Measurements from ENCODE around the gene TNNT2. TPM values are rescaled to one million over a fixed set of nuclear protein-coding genes. Genes with fewer than 3 reads are reported as not detected.

TNNT2 gene
- total and polyA plus RNA-seq, 2 of the 13 experiments (the other 11 are each of a cell fraction or from before 2014, with no cell fraction given), result 0.20 to 0.63 TPM

GRCh38 chr1:201381130-201381529 lies 3.6 kb upstream of the TNNT2 start:
- no peaks in the 10 kb centered on the region for H3K79me2 ChIP-seq (ENCODE audit: insufficient read depth, low read length)
- H3K9me3 ChIP-seq (ENCODE audit: low read length), result no peaks in the 10 kb centered on the region
- H4K20me1 ChIP-seq (ENCODE audit: insufficient read depth, low read length), result no peaks in the 10 kb centered on the region
- CTCF ChIA-PET (ENCODE audit: low intra/inter-chr PET ratio, low total read pairs), result no interaction called here
- H3K4me1 ChIP-seq (ENCODE audit: insufficient read depth, low read length), result no peaks in the 10 kb centered on the region
- H3K27ac ChIP-seq (ENCODE audit: extremely low read length, insufficient read depth, low read length), result no peak overlapping the region
- H3K27me3 ChIP-seq (ENCODE audit: control insufficient read depth in 1 of 2, insufficient read depth in 2 of 2, low read length in 2 of 2), result peaks cover 0 to 4% of the 10 kb centered on the region in 2 experiments; a peak in 1 of 5 replicates
- intact Hi-C loops (cut with micrococcal nuclease; ENCODE audit: unreplicated experiment), result no loop called here
- H3K4me3 ChIP-seq (replicated peaks in 1 of 3; ENCODE audit: insufficient read depth in 1 of 3, low read depth in 2 of 3, low read length in 3 of 3), result no peak overlapping the region
- no peak overlapping the region for H2AFZ ChIP-seq (ENCODE audit: low read length)
- H3K36me3 ChIP-seq (replicated peaks in 1 of 2; ENCODE audit: control insufficient read depth in 1 of 2, insufficient read depth in 2 of 2, low read length in 2 of 2), result peaks cover 3 to 21% of the 10 kb centered on the region in 2 experiments; a peak in 3 of 5 replicates
- DNase-seq (ENCODE audit: low spot score) (no peak), ATAC-seq (no peak), FAIRE-seq (no peak)
- TF ChIP-seq ATF7 (IDR thresholded peaks at IDR 0.05) (no peak), ATF7 (CRISPR knock-in tag; IDR thresholded peaks at IDR 0.05) (no peak), REL (CRISPR knock-in tag; conservative IDR thresholded peaks at IDR 0.05) (no peak), TFAP4 (IDR thresholded peaks at IDR 0.05; ENCODE audit: borderline replicate concordance, low read depth) (no peak), ZNF777 (CRISPR knock-in tag; IDR thresholded peaks at IDR 0.05) (no peak), ZNF180 (CRISPR knock-in tag; IDR thresholded peaks at IDR 0.05; ENCODE audit: borderline replicate concordance, low read depth) (no peak), THYN1 (CRISPR knock-in tag; IDR thresholded peaks at IDR 0.05; ENCODE audit: borderline replicate concordance, low read depth) (no peak), ZFP91 (CRISPR knock-in tag; IDR thresholded peaks at IDR 0.05; ENCODE audit: borderline replicate concordance) (no peak), NFE2 (CRISPR knock-in tag; IDR thresholded peaks at IDR 0.05) (no peak), MXD3 (CRISPR knock-in tag; IDR thresholded peaks at IDR 0.05) (no peak)
- 95% methylated on average over 6 of the region's 7 CpGs for WGBS (ENCODE audit: low lambda C conversion rate)
- BruUV-seq (replicated peaks), result no TSS peak
- in situ Hi-C loops (cut with HindIII; ENCODE audit: extremely low pct_ligation_motif_present, low pct_unique_long_range_greater_than_20kb), result no loop called here
- no peak overlapping the region for H3K9ac ChIP-seq (ENCODE audit: insufficient read depth, low read depth, low read length)
- POLR2A ChIA-PET, result interaction anchor here (4.1 kb wide), 1 partner anchor 25 kb away, joined by 16 read pairs; no protein-coding TSS in a partner anchor
- H3K4me2 ChIP-seq (ENCODE audit: low read depth, low read length), result no peak overlapping the region
